SK-N-SH treated with all-trans-retinoic acid at 6 μM for 48 hours (cell line): Measurements from ENCODE around the gene CCDC158.

Experiments used
- ATAC-seq: fragments of 200-7000 bp; cut with Tn5 transposase; 3 replicates; pipeline ENCODE4 v1.9.1; 2020; ENCODE audit warnings: mild to moderate bottlenecking, moderate library complexity
- ARNTL ChIP-seq: fragments of 450-650 bp; formaldehyde crosslinking; IDR thresholded peaks from 2 replicates; pipeline ENCODE4 v1.5.0; 2020; ENCODE audit warnings: low read depth, mild to moderate bottlenecking, moderate library complexity, borderline replicate concordance
- BACH2 ChIP-seq: fragments of 250-450 bp; sonication (Bioruptor Pico); IDR thresholded peaks from 2 replicates; pipeline ENCODE4 v1.9.0; 2021; ENCODE audit warnings: mild to moderate bottlenecking, borderline replicate concordance
- CREB5 ChIP-seq: fragments of 250-450 bp; sonication (Bioruptor Pico); IDR thresholded peaks from 2 replicates; pipeline ENCODE4 v1.5.1; 2020; ENCODE audit warnings: low read depth, mild to moderate bottlenecking, moderate library complexity
- CSDC2 ChIP-seq: fragments of 250-450 bp; sonication (Bioruptor Pico); IDR thresholded peaks from 2 replicates; pipeline ENCODE4 v1.5.0; 2020; ENCODE audit warnings: mild to moderate bottlenecking, moderate library complexity
- CSRNP3 ChIP-seq: fragments of 250-450 bp; sonication (Bioruptor Pico); IDR thresholded peaks from 2 replicates; pipeline ENCODE4 v1.5.1; 2021; ENCODE audit warnings: mild to moderate bottlenecking, moderate library complexity
- ESRRG ChIP-seq: fragments of 250-450 bp; sonication (Bioruptor Pico); IDR thresholded peaks from 2 replicates; pipeline ENCODE4 v1.6.1; 2021; ENCODE audit warnings: mild to moderate bottlenecking
- GLIS3 ChIP-seq: fragments of 250-450 bp; sonication (Bioruptor Pico); IDR thresholded peaks from 2 replicates; pipeline ENCODE4 v1.5.0; 2020; ENCODE audit warnings: mild to moderate bottlenecking, moderate library complexity
- ISL1 ChIP-seq: fragments of 250-450 bp; sonication (Bioruptor Pico); IDR thresholded peaks from 2 replicates; pipeline ENCODE4 v2.1.2; 2022; ENCODE audit warnings: mild to moderate bottlenecking, moderate library complexity
- OSR1 ChIP-seq: fragments of 250-450 bp; sonication (Bioruptor Pico); IDR thresholded peaks from 2 replicates; pipeline ENCODE4 v1.8.0; 2022; ENCODE audit warnings: moderate library complexity, mild to moderate bottlenecking, inconsistent platforms
- PATZ1 ChIP-seq: fragments of 250-450 bp; sonication (Bioruptor Pico); IDR thresholded peaks from 2 replicates; pipeline ENCODE4 v1.8.0; 2020; ENCODE audit warnings: mild to moderate bottlenecking, moderate library complexity, borderline replicate concordance
- POU6F1 ChIP-seq: fragments of 250-450 bp; sonication (Bioruptor Pico); IDR thresholded peaks from 2 replicates; pipeline ENCODE4 v1.8.0; 2021; ENCODE audit warnings: low read depth, mild to moderate bottlenecking, moderate library complexity, borderline replicate concordance
- RARB ChIP-seq: fragments of 250-450 bp; sonication (Bioruptor Pico); IDR thresholded peaks from 2 replicates; pipeline ENCODE4 v1.8.0; 2021; ENCODE audit warnings: mild to moderate bottlenecking, moderate library complexity
- SNAI2 ChIP-seq: fragments of 250-450 bp; sonication (Bioruptor Pico); IDR thresholded peaks from 2 replicates; pipeline ENCODE4 v1.5.0; 2020; ENCODE audit warnings: mild to moderate bottlenecking, moderate library complexity
- TCF4 ChIP-seq: fragments of 250-450 bp; sonication (Bioruptor Pico); IDR thresholded peaks from 2 replicates; pipeline ENCODE4 v1.8.0; 2021; ENCODE audit warnings: mild to moderate bottlenecking, moderate library complexity, borderline replicate concordance
- TOX ChIP-seq: fragments of 250-450 bp; sonication (Bioruptor Pico); IDR thresholded peaks from 2 replicates; pipeline ENCODE4 v1.8.0; 2021; ENCODE audit warnings: mild to moderate bottlenecking, moderate library complexity, borderline replicate concordance
- TSHZ2 ChIP-seq: fragments of 250-450 bp; sonication (Bioruptor Pico); IDR thresholded peaks from 2 replicates; pipeline ENCODE4 v1.5.0; 2020; ENCODE audit warnings: mild to moderate bottlenecking, moderate library complexity
- ZC3H10 ChIP-seq: fragments of 250-450 bp; sonication (Bioruptor Pico); IDR thresholded peaks from 2 replicates; pipeline ENCODE4 v1.5.1; 2021; ENCODE audit warnings: mild to moderate bottlenecking, moderate library complexity
- ZFP3 ChIP-seq: fragments of 250-450 bp; sonication (Bioruptor Pico); IDR thresholded peaks from 2 replicates; pipeline ENCODE4 v1.5.0; 2020; ENCODE audit warnings: mild to moderate bottlenecking, moderate library complexity
- ZFP30 ChIP-seq: fragments of 450-650 bp; formaldehyde crosslinking; IDR thresholded peaks from 2 replicates; pipeline ENCODE4 v1.5.0; 2022; ENCODE audit warnings: mild to moderate bottlenecking, moderate library complexity
- ZNF565 ChIP-seq: fragments of 450-650 bp; formaldehyde crosslinking; conservative IDR thresholded peaks from 2 replicates; pipeline ENCODE4 v1.5.0; 2020; ENCODE audit warnings: low read depth, mild to moderate bottlenecking, moderate library complexity
- ZNF70 ChIP-seq: fragments of 450-650 bp; formaldehyde crosslinking; IDR thresholded peaks from 2 replicates; pipeline ENCODE4 v1.5.0; 2020; ENCODE audit warnings: mild to moderate bottlenecking, moderate library complexity

Gene CCDC158

GRCh38 chr4:76267811-76268210 lies 153.1 kb downstream of the CCDC158 start:
- TF ChIP-seq OSR1 (CRISPR knock-in tag) (no peak), SNAI2 (CRISPR knock-in tag) (no peak), TSHZ2 (CRISPR knock-in tag) (no peak), RARB (CRISPR knock-in tag) (no peak), PATZ1 (CRISPR knock-in tag) (no peak), POU6F1 (CRISPR knock-in tag) (no peak), ZNF565 (no peak), CREB5 (CRISPR knock-in tag) (no peak), ZFP30 (CRISPR knock-in tag) (no peak), CSRNP3 (no peak), ZC3H10 (no peak), ARNTL (CRISPR knock-in tag) (no peak), CSDC2 (CRISPR knock-in tag) (no peak), TOX (CRISPR knock-in tag) (no peak), GLIS3 (no peak), ZFP3 (CRISPR knock-in tag) (no peak)

GRCh38 chr4:76266627-76267026 lies 154.3 kb downstream of the CCDC158 start:
- TF ChIP-seq TCF4 (CRISPR knock-in tag) = no peak
- no peak for TF ChIP-seq ZC3H10
- TF ChIP-seq ZNF70 = no peak
- TF ChIP-seq ISL1 = no peak
- no peak for TF ChIP-seq ESRRG (CRISPR knock-in tag)
- TF ChIP-seq TOX (CRISPR knock-in tag) = no peak
- no peak for TF ChIP-seq CSDC2 (CRISPR knock-in tag)
- TF ChIP-seq TSHZ2 (CRISPR knock-in tag) = no peak
- TF ChIP-seq CSRNP3 = no peak
- no peak for TF ChIP-seq CREB5 (CRISPR knock-in tag)
- no peak for TF ChIP-seq BACH2
- TF ChIP-seq PATZ1 (CRISPR knock-in tag) = no peak
- TF ChIP-seq ZFP3 (CRISPR knock-in tag) = no peak
- no peak for TF ChIP-seq RARB (CRISPR knock-in tag)
- no peak for TF ChIP-seq SNAI2 (CRISPR knock-in tag)
- no peak for ATAC-seq

More at GRCh38 chr4:76267811-76268210, 153.1 kb downstream of the CCDC158 start:
- no peak for ATAC-seq
